Measurements from ENCODE around the gene LRRC45. TPM values are rescaled to one million over a fixed set of nuclear protein-coding genes. Genes with fewer than 3 reads are reported as not detected.
A peak's percentile ranks its signal among the peaks of the same experiment; 100 is the strongest.

The LRRC45 gene
- total and polyA plus RNA-seq, 9 of the 15 experiments (the other 6 are each of a cell fraction or from before 2014, with no cell fraction given): 3.5 to 21.5 (median 11.2) TPM; not detected in 2

- TF ChIP-seq, protein P1, sequence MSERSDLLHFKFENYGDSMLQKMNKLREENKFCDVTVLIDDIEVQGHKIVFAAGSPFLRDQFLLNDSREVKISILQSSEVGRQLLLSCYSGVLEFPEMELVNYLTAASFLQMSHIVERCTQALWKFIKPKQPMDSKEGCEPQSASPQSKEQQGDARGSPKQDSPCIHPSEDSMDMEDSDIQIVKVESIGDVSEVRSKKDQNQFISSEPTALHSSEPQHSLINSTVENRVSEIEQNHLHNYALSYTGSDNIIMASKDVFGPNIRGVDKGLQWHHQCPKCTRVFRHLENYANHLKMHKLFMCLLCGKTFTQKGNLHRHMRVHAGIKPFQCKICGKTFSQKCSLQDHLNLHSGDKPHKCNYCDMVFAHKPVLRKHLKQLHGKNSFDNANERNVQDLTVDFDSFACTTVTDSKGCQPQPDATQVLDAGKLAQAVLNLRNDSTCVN (CRISPR knock-in tag; IDR thresholded peaks at IDR 0.05): no peak
- TF ChIP-seq KDM1A (IDR thresholded peaks at IDR 0.05) (no peak), ATF1 (CRISPR knock-in tag; IDR thresholded peaks at IDR 0.05) (no peak), ATF1 (tag; IDR thresholded peaks at IDR 0.05) (peak; percentile 67), ATF2 (CRISPR knock-in tag; IDR thresholded peaks at IDR 0.05) (no peak), ZBTB7A (IDR thresholded peaks at IDR 0.05; ENCODE audit: borderline replicate concordance, control insufficient read depth, low read depth, low read length) (no peak), SAFB2 (IDR thresholded peaks at IDR 0.05; ENCODE audit: borderline replicate concordance, low read depth, low read length, severe bottlenecking) (no peak), ELF1 (tag; IDR thresholded peaks at IDR 0.05) (peak; percentile 26; the same call in 1 of the 2 replicates), LEF1 (IDR thresholded peaks at IDR 0.05) (0 out of 2 replicates have a peak, but pooled peaks have one; percentile 21), RFX1 (IDR thresholded peaks at IDR 0.05) (no peak), ZBTB33 (CRISPR knock-in tag; IDR thresholded peaks at IDR 0.05) (peak; percentile 91), ZMIZ1 (IDR thresholded peaks at IDR 0.05; ENCODE audit: low read depth in 2 of 2, low read length in 2 of 2) (peak in 1 of 2 experiments; percentile 24; a peak in 1 of 4 replicates), ZNF644 (tag; IDR thresholded peaks at IDR 0.05; ENCODE audit: low read depth) (no peak)
- TF ChIP-seq, protein P2, sequence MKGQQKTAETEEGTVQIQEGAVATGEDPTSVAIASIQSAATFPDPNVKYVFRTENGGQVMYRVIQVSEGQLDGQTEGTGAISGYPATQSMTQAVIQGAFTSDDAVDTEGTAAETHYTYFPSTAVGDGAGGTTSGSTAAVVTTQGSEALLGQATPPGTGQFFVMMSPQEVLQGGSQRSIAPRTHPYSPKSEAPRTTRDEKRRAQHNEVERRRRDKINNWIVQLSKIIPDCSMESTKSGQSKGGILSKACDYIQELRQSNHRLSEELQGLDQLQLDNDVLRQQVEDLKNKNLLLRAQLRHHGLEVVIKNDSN (CRISPR knock-in tag; IDR thresholded peaks at IDR 0.05): no peak
These were observed 7.6 kb downstream of the LRRC45 start (continued) for GRCh38 chr17:82030470-82031302.
